Measurements from ENCODE around the gene ATRX. TPM values are rescaled to one million over a fixed set of nuclear protein-coding genes. Genes with fewer than 3 reads are reported as not detected.

Gene ATRX
- total RNA-seq, 1 experiment from 2014 or later: 64.0 TPM

DNA sequence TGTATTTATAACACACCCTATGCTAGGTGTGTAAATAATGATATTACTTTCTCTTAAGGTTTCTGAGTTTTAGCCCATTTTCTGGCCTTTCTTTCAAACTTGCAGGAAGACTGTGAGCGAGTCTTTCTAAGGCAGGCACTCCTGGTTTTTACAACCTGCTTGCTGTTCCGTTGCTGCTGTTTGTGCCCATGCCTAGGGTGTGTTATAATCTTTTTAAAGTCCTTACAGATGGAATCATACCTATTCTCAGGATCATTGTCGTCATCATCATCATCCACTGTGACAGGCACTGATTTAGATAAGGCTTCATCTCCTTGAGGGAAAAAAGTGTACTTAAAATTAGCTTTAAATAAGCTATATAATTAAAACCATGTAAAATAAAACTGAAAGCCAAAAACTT lies 110.0 kb downstream of the ATRX start:
- no peaks in the 10 kb centered on the region for H4K20me1 ChIP-seq (ENCODE audit: low read length)
- H3F3A ChIP-seq (ENCODE audit: low read length, unreplicated experiment): no peaks in the 10 kb centered on the region
- intact Hi-C loops (cut with micrococcal nuclease): loop anchor here (10.0 kb wide), 1 partner anchor 109 kb away; the partner anchor contains the start of gene ATRX
- H3K4me2 ChIP-seq (ENCODE audit: low read length): no peak overlapping the region
- ATAC-seq (no peak), DNase-seq (no peak)
- H3K27ac ChIP-seq (ENCODE audit: low read length): no peak overlapping the region
- H3K9ac ChIP-seq (ENCODE audit: low read length): no peak overlapping the region
- no peaks in the 10 kb centered on the region for H3K27me3 ChIP-seq (ENCODE audit: low read length)
- H3K4me3 ChIP-seq (ENCODE audit: low read length): no peak overlapping the region
- H3K36me3 ChIP-seq (ENCODE audit: low read depth, low read length): no peaks in the 10 kb centered on the region
- no peak for TF ChIP-seq EZH2 (IDR thresholded peaks at IDR 0.05; ENCODE audit: low read length, unreplicated experiment)
- no peak for TF ChIP-seq EZH2phosphoT487 (IDR thresholded peaks at IDR 0.05; ENCODE audit: borderline replicate concordance, low read length)
- TF ChIP-seq, protein P1, sequence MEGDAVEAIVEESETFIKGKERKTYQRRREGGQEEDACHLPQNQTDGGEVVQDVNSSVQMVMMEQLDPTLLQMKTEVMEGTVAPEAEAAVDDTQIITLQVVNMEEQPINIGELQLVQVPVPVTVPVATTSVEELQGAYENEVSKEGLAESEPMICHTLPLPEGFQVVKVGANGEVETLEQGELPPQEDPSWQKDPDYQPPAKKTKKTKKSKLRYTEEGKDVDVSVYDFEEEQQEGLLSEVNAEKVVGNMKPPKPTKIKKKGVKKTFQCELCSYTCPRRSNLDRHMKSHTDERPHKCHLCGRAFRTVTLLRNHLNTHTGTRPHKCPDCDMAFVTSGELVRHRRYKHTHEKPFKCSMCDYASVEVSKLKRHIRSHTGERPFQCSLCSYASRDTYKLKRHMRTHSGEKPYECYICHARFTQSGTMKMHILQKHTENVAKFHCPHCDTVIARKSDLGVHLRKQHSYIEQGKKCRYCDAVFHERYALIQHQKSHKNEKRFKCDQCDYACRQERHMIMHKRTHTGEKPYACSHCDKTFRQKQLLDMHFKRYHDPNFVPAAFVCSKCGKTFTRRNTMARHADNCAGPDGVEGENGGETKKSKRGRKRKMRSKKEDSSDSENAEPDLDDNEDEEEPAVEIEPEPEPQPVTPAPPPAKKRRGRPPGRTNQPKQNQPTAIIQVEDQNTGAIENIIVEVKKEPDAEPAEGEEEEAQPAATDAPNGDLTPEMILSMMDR (conservative IDR thresholded peaks at IDR 0.05; ENCODE audit: low read depth, low read length): no peak
- no peak overlapping the region for H2AFZ ChIP-seq (ENCODE audit: low read length)
- POLR2A ChIA-PET (ENCODE audit: unreplicated experiment): no interaction called here
- BruUV-seq (replicated peaks): no TSS peak
- no peaks in the 10 kb centered on the region for H3K9me3 ChIP-seq (ENCODE audit: low read length)
- CTCF ChIA-PET: no interaction called here
- H3K4me1 ChIP-seq (ENCODE audit: insufficient read depth, low read length): peaks cover 2% of the 10 kb centered on the region; the same call in 1 of the 2 replicates
- no peaks in the 10 kb centered on the region for H3K79me2 ChIP-seq (ENCODE audit: low read length)
- no peaks in the 10 kb centered on the region for H3K9me2 ChIP-seq (replicated peaks; ENCODE audit: low read length)

DNA sequence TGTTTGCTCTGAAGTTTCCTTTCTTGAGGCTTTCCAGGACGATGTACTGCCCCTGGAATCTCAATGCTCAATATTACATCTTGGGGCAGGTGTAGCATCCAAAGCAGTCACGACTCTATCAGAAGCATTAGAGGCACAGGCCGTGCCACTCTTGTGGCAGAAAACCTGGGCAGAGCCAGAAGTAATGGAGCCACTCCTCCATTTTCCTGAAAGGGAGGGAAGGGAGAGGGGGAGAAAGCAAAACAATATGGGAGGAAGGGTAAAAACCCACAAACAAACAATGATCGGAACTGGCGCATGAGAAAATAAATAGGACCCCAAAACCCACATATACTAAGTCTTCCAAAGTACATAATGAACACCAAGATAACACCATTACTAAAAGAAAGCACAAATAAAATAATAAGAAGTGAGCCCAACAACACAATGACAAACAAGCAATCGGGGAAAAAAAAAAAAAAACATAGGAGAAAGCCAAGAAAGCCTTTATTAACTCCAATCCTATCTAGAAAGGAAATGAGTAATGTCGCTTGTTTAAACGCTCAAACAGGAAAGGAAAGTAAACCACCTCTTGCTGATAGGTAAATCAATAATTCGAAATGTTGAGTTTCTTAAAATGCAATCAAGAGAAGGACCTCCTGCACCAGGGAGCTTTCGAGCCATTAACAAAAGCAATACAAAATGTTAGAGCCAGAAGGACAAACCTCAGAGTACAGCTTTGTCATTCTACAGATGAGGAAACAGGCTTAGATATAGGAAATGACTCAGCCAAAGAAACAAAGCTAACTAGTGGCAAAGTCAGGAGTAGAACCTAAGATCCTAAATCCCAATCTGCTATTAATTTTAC lies 117.4 kb downstream of the ATRX start:
- peak overlapping the region; percentile 73 for H3K27ac ChIP-seq (ENCODE audit: low read length)
- peak; percentile 68 for DNase-seq
- no peaks in the 10 kb centered on the region for H3F3A ChIP-seq (ENCODE audit: low read length, unreplicated experiment)
- ChIA-PET CTCF (no interaction called here), POLR2A (ENCODE audit: unreplicated experiment) (interaction anchor here (0.7 kb wide), 1 partner anchor 242 kb away, joined by 3 read pairs; the partner anchor contains the start of gene ATP7A)
- H3K4me3 ChIP-seq (ENCODE audit: low read length): peak overlapping the region; percentile 44; the same call in 1 of the 2 replicates
- intact Hi-C loops (cut with micrococcal nuclease): loop anchor here (1.0 kb wide), 1 partner anchor 26 kb away; no protein-coding TSS in a partner anchor
- H4K20me1 ChIP-seq (ENCODE audit: low read length): no peaks in the 10 kb centered on the region
- no peaks in the 10 kb centered on the region for H3K27me3 ChIP-seq (ENCODE audit: low read length)
- TSS peak; percentile 29 for BruUV-seq (replicated peaks)
- H3K9me2 ChIP-seq (replicated peaks; ENCODE audit: low read length): no peaks in the 10 kb centered on the region
- H3K9me3 ChIP-seq (ENCODE audit: low read length): no peaks in the 10 kb centered on the region
- H3K9ac ChIP-seq (ENCODE audit: low read length): peak overlapping the region; percentile 46
- H3K79me2 ChIP-seq (ENCODE audit: low read length): no peaks in the 10 kb centered on the region
- no peak for TF ChIP-seq EZH2phosphoT487 (IDR thresholded peaks at IDR 0.05; ENCODE audit: borderline replicate concordance, low read length)
- TF ChIP-seq EZH2 (IDR thresholded peaks at IDR 0.05; ENCODE audit: low read length, unreplicated experiment): no peak
- TF ChIP-seq, protein P1 (conservative IDR thresholded peaks at IDR 0.05; ENCODE audit: low read depth, low read length): no peak
- peak overlapping the region; percentile 14 for H2AFZ ChIP-seq (ENCODE audit: low read length)
- H3K36me3 ChIP-seq (ENCODE audit: low read depth, low read length): no peaks in the 10 kb centered on the region; the same call in 1 of the 2 replicates
- H3K4me2 ChIP-seq (ENCODE audit: low read length): peak overlapping the region; percentile 67
- H3K4me1 ChIP-seq (ENCODE audit: insufficient read depth, low read length): peaks cover 19% of the 10 kb centered on the region
- ATAC-seq: peak; percentile 84

Measured in PC-3 (cell line).